ENCODE data around the gene AHCY.

DNA sequence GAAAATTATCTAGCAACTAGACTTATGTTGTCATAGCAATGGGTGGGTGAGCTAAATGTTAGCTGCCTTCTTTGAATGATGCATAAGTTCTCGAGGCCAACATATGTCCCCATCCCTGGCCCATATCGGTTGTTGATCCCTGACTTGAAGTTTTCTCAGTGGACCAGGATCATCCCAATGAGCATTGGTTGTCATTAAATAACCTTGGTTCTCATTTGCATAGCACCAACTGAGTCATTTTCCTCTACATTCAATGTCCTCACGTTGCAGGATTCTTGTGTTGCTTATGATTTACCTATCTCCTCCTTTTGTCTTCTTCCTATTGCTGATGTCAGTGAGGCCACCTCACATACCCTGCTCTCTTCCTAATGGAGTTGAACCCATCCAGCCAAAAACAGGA, 12.1 kb upstream of the AHCY start:
- TF ChIP-seq, protein P1, sequence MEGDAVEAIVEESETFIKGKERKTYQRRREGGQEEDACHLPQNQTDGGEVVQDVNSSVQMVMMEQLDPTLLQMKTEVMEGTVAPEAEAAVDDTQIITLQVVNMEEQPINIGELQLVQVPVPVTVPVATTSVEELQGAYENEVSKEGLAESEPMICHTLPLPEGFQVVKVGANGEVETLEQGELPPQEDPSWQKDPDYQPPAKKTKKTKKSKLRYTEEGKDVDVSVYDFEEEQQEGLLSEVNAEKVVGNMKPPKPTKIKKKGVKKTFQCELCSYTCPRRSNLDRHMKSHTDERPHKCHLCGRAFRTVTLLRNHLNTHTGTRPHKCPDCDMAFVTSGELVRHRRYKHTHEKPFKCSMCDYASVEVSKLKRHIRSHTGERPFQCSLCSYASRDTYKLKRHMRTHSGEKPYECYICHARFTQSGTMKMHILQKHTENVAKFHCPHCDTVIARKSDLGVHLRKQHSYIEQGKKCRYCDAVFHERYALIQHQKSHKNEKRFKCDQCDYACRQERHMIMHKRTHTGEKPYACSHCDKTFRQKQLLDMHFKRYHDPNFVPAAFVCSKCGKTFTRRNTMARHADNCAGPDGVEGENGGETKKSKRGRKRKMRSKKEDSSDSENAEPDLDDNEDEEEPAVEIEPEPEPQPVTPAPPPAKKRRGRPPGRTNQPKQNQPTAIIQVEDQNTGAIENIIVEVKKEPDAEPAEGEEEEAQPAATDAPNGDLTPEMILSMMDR (IDR thresholded peaks at IDR 0.05): no peak
- TF ChIP-seq POLR2A (IDR thresholded peaks at IDR 0.05): no peak

Data from uterus (tissue), 2 donors.